Activated T-helper 1 cell treated with anti-CD3 and anti-CD28 coated beads, Interleukin-2, amount 50 U/mL, for 16 hours (primary cell): ENCODE measurements around the gene MAPKAP1.

Experiments used
- DNase-seq, 2 donors: peaks; one replicate each; pipeline ENCODE4 v3.0.0-alpha.2; 2020; ENCODE audit warnings: low read depth in 1 of 2, low spot score in 1 of 2

The MAPKAP1 gene

DNA sequence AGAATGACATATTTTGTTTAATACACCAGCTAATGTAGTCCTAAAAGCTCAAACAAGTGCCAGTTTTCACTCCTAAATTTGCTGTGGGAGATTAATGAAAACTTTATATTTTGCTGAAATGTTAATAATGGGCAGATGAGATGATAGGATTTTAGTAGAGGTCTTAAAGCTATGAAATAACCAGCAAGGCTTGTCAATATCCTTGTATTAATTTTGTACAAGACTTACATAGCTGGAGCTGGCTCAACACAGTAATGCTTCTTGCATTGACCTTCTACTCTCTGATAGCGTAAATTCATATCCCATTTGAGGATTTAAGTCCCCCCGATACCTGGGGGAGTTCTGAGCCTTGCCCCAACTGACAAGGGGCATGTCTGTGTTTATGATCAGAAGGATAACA, 219.2 kb downstream of the MAPKAP1 start:
- DNase-seq, result no peak

DNA sequence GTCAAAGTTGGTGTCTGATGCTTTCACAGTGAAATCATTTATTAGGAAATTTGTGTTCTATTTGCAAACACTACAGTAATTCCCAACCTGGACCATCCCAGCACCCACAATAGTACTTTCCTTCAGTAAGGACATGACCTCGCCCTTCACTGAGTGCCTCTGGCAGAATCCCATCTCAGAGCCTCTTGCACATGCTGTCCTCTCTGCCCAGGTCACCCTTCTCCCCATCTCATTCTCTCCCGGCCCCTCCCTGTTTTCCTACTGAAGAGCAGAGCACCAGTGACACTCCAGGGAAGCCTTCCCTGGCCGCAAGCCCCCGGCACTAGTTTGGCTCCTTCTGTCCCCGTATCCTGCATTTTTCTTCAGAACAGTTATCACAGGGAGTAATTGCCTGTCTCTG, 220.4 kb downstream of the MAPKAP1 start:
- DNase-seq, result no peak

DNA sequence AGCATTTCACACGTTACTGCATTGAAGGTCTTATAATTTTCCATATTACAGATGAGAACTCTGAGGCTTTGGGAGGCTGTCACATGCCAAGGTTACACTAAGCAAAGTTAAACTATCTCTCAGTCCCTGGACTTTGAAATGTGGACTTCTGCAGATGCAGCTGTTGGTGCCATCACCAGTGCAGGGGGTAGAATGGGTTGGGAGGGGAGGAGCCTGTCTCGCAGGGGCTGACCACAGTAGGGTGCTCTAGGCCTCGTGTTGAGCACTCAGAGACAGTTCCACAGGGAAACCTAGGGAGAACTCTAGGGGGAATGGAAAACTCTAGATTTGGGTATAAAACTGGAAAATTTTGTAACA, 220.9 kb downstream of the MAPKAP1 start:
- DNase-seq, result no peak

DNA sequence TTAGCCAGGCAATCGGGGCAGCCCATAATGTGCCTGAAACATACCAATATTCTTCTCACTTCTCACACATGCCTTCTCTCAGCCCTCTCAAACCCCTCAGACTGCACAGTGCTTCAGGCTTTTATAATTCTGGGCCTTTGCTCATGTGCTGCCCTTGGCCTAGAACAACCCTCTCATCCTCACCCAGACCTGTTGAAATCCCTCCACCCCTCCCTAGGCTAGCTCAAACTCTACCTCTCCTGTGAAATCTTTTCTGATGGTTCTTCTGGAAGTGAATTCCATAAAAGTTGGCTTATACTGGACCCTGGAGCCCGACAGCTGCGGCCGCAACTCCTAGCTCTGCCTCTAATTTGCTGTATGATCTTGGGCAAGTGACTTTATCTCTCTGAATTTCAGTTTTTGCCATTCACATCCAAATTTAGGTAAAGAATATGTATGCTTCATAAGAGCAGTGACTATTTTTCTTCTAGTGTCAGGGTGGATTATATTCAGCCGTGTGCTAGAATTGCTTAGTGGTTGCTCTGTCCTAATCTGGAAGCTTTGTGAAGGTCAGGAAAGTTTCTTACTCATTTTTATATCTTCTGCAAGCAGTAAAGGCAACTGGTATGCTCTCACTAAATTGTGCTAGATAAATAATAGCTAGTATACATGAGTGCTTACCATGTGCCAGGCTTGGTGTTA, 221.4 kb downstream of the MAPKAP1 start:
- DNase-seq, result no peak

DNA sequence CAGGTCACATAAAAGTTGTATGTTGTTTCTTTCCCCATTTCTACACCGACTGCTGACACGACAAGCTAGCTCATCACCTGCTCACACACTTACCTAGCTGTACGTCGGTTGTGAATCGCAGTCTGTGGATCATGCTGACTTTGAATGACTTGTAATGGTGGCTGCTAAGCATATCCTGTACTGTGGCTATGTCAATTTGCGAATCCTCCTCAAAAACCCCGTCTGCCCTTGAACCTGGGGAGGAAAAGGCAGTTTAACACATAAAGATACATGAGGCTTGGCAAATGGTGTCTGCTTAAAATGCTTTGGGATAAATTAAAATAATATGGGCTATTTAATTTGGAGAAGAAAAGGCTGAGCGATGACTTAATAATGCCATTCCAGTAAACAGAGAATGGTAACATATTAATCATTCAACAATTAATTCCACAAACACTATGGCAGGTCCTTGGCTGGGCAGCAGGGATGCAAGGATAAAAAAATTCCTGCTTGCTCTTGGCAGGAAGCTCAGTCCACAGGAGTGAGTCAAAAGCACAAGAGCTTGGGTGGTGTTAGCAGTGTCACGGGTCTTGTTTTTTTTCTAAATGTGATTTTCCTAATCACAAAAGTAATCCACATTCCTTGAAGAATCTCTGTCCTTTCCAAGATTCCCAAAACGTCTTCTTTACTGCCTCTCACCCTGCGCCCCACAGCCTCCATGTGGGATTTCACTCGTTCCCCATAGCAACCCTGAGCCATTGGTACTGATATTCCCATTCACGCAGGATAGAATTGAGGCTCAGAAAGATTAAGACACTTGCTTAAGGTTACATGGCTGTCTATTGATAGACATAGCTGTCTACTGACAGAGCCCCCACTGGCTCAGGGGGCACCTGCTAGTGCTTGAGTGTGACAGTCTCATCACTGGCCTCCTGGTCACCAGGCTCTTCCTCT, 222.4 kb downstream of the MAPKAP1 start:
- DNase-seq, result no peak

DNA sequence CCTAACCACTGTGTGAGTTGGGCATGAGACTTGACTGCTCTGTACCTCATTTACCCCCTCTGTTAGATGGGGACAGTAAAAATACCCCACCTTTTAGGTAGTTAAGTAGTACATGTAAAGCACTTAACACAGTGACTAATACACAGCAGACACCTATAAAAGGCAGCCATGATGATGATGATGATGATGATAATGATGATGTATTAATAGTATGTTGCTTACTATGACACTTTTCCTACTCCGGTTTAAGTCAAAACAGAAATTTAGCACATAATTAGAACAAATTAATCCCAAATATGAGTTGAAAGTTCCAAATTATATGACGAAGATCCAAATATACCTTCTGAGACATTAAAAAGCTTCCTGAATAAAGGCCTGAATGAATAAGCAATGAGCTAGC, 223.3 kb downstream of the MAPKAP1 start:
- no peak for DNase-seq

DNA sequence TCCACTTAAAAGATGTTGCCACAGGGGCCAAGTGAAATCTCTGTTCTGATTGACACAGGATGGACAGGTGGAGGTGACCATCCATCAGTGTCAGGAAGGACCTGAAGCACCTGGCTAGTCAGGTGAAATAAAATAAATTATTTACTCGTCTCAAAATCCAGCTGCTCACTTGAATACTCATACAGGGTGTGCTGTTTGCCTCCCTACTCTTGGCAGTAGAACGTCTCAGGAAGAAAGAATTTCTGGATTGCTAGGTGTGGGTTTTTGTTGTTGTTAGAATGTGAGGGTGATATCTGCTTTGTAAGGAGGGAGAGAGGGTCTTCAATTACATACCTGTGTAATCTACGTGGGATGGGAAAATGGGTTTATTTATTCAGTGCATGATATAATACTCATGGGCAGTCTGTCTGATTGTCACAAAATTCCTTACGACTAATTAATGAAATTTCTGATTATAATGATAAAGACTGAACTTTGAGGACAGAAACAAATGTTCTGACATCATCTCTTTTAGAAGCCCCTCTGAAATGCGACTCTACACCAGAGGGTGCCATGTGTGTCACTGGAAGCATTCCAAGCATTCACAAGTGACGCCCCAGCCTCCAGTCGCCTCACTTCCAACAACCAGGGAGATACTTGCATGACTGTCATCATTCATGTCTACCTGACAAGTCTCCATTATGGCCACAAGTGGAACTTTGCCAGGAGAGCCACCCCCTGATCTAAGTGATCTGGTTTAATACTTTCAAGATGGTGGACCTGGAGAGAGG, 227.0 kb downstream of the MAPKAP1 start:
- no peak for DNase-seq

DNA sequence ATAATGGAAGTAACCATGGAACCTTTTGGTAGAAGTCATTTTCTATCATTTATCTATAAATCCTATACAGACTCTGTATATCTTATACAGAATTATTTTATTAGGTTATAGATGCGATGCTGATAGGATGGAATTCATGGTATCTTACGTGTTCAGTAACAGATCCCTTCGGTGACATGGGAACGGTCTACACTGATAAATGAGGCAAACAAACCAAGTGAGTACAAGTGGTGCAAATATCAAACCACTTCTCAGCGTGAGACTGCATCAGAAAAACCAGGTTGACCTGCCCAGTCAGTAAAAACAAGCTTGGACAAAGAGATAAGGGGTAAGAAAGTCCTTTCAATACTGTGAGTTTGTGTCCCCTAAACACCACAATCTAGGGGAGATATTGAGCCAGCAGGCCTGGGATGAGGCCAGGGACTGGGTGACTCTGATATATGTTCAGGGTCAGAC, 229.9 kb downstream of the MAPKAP1 start:
- DNase-seq, result no peak

DNA sequence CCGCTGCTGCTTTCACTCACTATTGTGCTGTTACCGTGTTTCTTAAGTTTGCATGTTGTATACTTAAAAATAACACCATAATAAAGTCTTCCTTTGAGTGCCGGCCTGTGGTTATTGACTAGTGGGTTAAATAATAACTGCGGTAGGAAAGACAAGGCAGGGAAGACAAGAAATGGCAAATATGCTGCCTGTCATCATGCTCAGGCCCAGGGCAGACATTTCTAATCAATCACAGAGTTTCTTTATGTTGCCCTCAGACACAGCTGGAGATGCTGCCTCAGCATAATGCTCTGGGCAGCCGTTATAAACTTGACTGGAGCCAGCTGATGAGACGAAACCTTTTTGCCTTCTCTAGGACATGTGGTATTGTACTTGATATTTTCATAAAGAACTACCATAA, 230.4 kb downstream of the MAPKAP1 start:
- no peak for DNase-seq

DNA sequence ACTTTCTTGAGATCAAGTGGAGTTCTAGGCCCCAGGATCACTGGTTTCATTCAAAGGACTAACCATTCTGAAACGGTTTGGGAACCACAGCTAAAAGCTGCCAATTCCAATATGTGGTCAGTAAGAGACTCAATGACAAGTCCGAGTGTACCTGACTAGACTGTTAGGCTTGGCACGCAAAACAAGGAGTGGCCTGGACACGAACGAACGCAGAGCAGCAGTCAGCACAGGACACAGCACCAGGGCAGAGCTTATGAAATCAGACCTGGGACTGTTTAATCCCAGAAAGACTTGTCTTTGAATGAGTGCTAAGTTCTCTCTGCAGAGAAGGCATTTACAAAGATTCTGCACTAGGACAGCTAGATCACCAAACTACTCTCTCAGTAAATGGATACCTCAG, 231.6 kb downstream of the MAPKAP1 start:
- DNase-seq, result no peak

DNA sequence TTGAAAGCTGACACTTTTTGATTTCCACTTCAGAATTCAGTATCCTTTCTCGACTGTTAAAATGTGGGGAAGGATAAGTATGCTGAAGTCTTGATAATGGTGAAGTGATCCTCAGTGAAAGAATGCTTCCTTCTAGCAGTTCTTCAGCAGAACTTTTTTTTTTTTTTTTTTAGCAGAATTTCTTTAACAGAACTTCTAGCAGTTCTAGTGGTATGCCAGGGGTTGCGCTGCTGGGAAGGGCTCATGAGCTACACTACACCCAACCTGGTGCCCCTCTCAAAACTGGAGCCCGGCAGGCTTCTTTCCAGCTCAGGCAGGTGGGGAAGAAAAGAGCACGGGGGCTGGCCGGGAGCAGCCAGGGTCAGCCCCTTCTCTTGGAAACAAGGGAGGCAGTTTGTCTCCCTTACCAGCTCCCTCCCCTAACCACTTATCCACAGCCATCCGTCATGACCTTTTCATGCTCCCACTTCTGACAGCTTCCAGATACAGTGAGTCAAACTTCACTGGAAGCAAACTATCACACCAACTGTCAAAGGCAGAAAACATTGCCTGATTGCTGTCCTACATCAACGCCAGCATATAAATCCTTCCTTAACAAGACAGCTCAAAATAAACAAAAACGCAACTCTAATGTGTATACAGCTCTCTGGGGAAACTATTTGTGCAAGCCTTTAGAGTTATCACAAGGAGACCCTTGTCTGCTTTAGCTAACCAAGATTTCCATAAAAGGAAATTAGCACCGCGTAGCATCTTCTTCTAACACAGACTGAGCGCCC, 233.9 kb downstream of the MAPKAP1 start:
- DNase-seq, result no peak

DNA sequence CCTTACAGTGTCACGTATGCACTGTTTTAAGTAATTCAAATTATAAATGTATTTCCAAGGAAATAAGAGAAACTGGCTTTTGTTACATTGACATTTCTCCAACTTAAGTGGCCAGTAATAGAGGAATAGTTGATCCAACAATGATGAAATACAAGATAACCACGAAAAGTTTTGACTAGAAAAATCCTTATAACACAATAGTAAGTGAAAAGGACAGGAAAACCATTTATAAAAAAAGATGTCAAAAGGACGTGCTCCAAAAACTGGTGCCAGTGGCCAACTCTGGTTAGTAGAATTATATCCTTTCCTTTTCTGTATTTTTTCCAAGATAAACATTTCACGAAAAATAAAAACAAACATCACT, 234.5 kb downstream of the MAPKAP1 start:
- no peak for DNase-seq

DNA sequence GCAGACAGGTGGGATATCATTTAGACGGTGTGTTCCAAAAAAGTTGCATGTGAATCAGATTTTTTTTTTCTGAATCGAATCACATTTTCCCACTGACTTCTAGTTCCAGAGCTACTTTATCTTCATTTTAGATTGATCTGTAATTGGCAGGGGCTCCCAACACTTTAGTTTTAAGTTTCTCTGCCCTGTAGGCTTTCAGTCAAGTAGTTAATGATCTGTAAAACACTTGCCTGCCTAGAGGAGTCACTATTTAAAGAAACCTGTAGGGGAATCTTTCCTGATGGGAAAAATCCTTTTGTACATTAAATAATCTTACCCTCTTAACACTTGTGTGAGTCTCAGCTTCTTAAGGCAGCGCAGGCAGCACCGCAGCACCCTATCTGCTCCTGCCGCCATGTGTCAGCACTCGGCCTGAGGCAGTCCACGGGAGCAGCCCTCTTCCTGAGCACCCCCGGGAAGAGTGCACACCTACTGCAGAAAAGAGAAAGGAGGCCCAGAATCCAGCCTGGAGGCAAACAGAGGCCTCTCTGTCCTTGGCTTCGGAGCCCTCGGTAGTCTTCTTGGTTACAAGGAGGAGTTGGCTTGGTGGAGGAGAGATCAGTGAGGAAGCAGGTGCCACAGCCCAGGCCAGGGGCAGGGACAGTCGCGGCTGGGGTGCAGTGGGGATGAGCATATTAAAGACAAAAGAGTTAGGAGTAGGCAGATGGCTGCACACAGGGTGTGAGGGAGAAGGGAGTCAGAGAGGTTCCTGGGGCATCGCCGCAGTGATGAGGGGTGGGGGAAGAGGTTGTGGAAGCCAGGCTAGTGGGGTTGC, 236.0 kb downstream of the MAPKAP1 start:
- DNase-seq, result no peak

DNA sequence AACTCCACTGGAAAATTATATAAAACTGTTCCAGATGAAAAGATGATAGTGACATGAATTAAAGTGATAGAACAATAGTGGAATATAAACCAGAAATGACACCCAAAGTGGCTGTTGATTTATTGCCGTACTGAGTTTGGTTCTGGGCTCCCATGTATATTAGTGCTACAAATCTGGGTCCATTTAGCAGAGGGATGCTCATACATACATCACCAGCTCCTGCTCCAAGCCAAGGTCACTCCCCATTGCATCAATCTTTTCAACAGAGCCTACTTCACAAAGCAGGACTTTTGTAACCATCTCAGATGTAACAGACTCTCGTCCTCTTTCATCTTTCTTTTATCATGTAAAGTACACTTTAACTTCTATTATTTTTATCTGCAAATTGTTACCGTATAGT, 236.8 kb downstream of the MAPKAP1 start:
- DNase-seq, result no peak

DNA sequence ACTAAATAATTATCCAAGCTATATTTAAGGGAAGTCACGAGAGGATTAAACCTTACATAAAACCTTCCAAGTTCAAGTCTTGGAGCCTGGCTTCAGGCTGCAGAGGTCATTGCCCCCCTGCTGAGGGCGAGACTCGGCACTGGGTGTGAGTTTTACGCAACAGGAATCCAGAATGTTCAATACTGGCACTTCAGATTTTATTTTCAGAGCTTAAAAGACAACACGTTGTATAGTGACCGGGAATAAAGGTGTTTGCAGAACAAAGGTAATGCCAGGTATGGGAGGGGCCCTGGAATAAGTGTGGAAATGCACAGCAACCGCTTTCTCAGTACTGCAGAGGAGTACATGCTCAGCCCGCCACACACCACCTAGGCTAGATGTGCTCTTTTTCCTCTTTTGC, 238.4 kb downstream of the MAPKAP1 start:
- no peak for DNase-seq

DNA sequence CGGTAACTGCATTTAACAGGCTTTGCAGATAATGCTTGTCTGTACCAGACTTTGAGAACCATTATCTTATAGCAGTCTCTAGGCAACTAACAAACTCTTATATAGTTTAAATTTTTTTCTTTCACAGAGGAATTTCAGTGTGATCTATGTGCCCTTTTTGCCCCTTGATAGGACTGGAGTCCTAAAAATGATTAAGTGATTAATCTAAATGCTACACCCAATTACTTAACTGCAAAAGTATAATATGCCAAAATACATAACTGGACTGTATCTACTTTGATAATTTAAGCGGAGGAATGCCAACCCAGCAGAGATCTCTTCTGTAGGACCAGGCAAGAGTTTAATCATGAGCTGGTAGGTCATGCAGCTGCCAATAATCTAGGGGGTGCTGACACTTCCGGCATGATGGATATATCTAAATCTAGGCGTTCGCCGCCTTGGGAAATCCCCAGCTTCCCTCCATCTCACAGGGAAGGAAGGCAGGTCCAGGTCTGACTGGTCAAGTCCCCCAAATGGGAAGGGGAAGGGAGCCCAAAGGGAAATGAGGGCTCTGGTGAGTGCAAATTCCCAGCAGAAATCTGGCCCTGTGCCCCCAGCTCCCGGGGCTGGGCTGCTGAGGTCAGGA, 239.8 kb downstream of the MAPKAP1 start:
- no peak for DNase-seq

DNA sequence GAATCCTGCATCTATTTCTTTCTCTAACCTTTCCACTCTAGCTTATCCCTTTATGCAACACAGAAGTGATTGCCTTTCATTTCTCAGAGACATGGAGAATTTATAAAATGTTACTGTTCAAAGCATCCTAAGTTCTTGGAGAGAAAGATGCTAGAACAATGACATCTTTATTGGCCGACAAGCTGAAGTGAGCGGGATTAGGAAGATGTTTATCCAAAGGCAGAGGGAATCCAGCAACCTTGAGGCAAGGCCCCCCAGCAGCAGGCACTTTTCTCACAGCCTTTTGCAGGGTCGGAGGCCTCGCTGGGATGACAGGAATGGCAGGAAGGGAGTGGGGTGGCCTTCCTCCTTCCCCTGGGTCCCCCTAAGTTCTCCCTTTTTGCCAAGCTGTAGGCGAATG, 240.6 kb downstream of the MAPKAP1 start:
- DNase-seq, result no peak

DNA sequence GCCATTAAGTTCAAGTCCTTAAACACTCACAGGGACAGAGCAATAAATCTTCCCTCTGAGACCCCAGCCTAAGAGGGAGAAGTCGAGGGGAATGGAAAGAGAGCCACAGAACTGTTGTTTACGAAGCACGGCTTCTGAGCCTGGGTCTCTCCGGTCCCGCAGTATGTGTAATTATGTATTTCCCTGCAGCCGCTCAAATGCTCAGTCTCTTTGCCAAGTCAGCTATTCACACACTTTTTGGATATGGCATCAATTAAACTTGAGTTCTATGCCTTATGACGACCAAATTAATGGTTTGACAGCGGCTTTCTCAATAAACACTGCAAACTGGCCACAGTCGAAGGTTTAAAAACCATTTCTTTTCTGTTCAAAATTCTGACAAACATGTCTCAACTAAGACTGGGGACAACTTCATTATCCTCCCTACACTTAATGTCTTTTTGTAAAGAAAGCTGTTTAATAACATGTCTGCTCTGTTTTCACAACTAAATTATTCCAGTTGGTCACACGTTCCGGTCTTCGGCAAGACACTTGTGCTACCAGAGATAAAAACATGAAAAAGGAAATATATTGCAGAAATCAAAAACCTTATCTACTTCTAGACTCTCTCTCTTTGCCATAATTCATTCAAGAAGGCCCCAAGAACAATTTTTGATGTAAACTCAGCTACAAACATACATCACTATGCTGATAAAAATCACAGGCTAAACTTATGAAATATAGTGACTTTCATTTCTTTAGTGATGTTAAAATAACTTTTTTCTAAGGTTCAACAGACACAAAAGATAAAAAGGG, 242.2 kb downstream of the MAPKAP1 start:
- DNase-seq, result no peak

DNA sequence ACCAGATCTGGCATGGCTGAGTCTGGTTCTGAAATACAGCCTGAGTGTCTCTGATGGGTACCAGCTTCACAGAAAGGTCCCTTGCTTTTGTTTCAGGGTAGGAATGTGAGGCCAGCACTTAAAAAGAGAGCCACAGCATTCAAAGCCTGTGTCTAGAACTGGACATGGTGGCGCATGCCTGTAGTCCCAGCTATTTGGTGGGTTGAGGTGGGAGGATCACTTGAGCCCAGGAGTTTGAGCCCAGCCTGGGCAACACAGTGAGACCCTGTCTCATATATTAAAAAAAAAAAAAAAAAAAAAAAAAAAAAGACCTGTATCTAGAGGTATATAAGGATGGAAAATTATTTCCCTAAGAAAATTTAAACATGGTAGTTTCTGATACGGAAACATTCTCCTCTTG, 243.1 kb downstream of the MAPKAP1 start:
- no peak for DNase-seq
